DOHH2 (cell line): ENCODE measurements around the gene CMIP.
A peak's percentile ranks its signal among the peaks of the same experiment; 100 is the strongest.

Source experiments
- H3F3A ChIP-seq: fragments of 200-600 bp; sonication (generic), shearing (Covaris generic); 2 replicates; pipeline ENCODE4 v1.6.0; 2016; ENCODE audit warnings: antibody characterized with exemption, mild to moderate bottlenecking; ENCODE audit not compliant: control insufficient read depth, insufficient read depth
- H3K27ac ChIP-seq: fragments of 200-600 bp; sonication (generic); 2 replicates; pipeline ENCODE4 v1.5.1; 2014; ENCODE audit warnings: low read depth, mild to moderate bottlenecking, low read length, moderate library complexity
- H3K27me3 ChIP-seq: fragments of 200-600 bp; sonication (generic); 2 replicates; pipeline ENCODE4 v1.6.1; 2014; ENCODE audit warnings: mild to moderate bottlenecking, low read length, mixed read lengths; ENCODE audit not compliant: control insufficient read depth
- H3K36me3 ChIP-seq: fragments of 200-600 bp; sonication (generic); 2 replicates; pipeline ENCODE4 v1.6.1; 2014; ENCODE audit warnings: mild to moderate bottlenecking, low read length, moderate library complexity, mixed read lengths; ENCODE audit not compliant: control insufficient read depth
- H3K4me1 ChIP-seq: fragments of 200-600 bp; sonication (generic); 2 replicates; pipeline ENCODE4 v1.6.1; 2014; ENCODE audit warnings: mild to moderate bottlenecking, low read length, mixed read lengths; ENCODE audit not compliant: control insufficient read depth
- H3K4me2 ChIP-seq: fragments of 200-600 bp; sonication (generic); 2 replicates; pipeline ENCODE4 v1.6.0; 2014; ENCODE audit warnings: mild to moderate bottlenecking, low read length, moderate library complexity
- H3K4me3 ChIP-seq: fragments of 200-600 bp; sonication (generic); 2 replicates; pipeline ENCODE4 v1.5.1; 2014; ENCODE audit warnings: mild to moderate bottlenecking, low read length, mixed read lengths
- H3K79me2 ChIP-seq: fragments of 200-600 bp; sonication (generic); 2 replicates; pipeline ENCODE4 v1.6.1; 2014; ENCODE audit warnings: mild to moderate bottlenecking, low read length, mixed read lengths; ENCODE audit not compliant: control insufficient read depth
- H3K9me2 ChIP-seq: fragments of 200-600 bp; sonication (generic); replicated peaks from 2 replicates; pipeline ENCODE4 v1.6.1; 2014; ENCODE audit warnings: mild to moderate bottlenecking, low read length, mixed read lengths; ENCODE audit not compliant: control insufficient read depth
- H3K9me3 ChIP-seq: fragments of 200-600 bp; sonication (generic); 2 replicates; pipeline ENCODE4 v1.6.1; 2014; ENCODE audit warnings: antibody characterized with exemption, low read length, mixed read lengths; ENCODE audit not compliant: control insufficient read depth, insufficient read depth
- H4K20me1 ChIP-seq: fragments of 200-600 bp; sonication (generic); 2 replicates; pipeline ENCODE4 v1.6.0; 2014; ENCODE audit warnings: low read depth, mild to moderate bottlenecking, antibody characterized with exemption, low read length, moderate library complexity; ENCODE audit not compliant: control insufficient read depth, insufficient read depth
- EZH2phosphoT487 ChIP-seq: fragments of 200-600 bp; sonication (generic); IDR thresholded peaks from 2 replicates; pipeline ENCODE4 v1.6.1; 2017; ENCODE audit warnings: borderline replicate concordance, mild to moderate bottlenecking, antibody characterized with exemption, low read length, moderate library complexity, mixed read lengths
- TF ChIP-seq, protein P1 (sequence below): fragments of 200-600 bp; sonication (generic); IDR thresholded peaks from one replicate; pipeline ENCODE4 v1.5.1; 2014; ENCODE audit warnings: antibody characterized with exemption, mild to moderate bottlenecking, low read depth, low read length; ENCODE audit not compliant: poor library complexity, severe bottlenecking

CMIP gene

GRCh38 chr16:81482329-81483063 is 37.9 kb downstream of the CMIP start:
- no peaks in the 10 kb centered on the region; the same call in 1 of the 2 replicates for H3K36me3 ChIP-seq
- no peaks in the 10 kb centered on the region for H3K9me2 ChIP-seq
- H3K27me3 ChIP-seq: no peaks in the 10 kb centered on the region
- H3K79me2 ChIP-seq: peaks cover 62% of the 10 kb centered on the region
- no peaks in the 10 kb centered on the region; the same call in none of the 2 replicates for H4K20me1 ChIP-seq
- peaks cover 18% of the 10 kb centered on the region for H3F3A ChIP-seq
- no peaks in the 10 kb centered on the region for H3K9me3 ChIP-seq
- peaks cover 62% of the 10 kb centered on the region for H3K4me1 ChIP-seq
- H3K27ac ChIP-seq: peak overlapping the region; percentile 90
- H3K4me2 ChIP-seq: peak overlapping the region; percentile 75
- TF ChIP-seq, protein P1, sequence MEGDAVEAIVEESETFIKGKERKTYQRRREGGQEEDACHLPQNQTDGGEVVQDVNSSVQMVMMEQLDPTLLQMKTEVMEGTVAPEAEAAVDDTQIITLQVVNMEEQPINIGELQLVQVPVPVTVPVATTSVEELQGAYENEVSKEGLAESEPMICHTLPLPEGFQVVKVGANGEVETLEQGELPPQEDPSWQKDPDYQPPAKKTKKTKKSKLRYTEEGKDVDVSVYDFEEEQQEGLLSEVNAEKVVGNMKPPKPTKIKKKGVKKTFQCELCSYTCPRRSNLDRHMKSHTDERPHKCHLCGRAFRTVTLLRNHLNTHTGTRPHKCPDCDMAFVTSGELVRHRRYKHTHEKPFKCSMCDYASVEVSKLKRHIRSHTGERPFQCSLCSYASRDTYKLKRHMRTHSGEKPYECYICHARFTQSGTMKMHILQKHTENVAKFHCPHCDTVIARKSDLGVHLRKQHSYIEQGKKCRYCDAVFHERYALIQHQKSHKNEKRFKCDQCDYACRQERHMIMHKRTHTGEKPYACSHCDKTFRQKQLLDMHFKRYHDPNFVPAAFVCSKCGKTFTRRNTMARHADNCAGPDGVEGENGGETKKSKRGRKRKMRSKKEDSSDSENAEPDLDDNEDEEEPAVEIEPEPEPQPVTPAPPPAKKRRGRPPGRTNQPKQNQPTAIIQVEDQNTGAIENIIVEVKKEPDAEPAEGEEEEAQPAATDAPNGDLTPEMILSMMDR: no peak
- no peak for TF ChIP-seq EZH2phosphoT487
- peak overlapping the region; percentile 15 for H3K4me3 ChIP-seq

DNA sequence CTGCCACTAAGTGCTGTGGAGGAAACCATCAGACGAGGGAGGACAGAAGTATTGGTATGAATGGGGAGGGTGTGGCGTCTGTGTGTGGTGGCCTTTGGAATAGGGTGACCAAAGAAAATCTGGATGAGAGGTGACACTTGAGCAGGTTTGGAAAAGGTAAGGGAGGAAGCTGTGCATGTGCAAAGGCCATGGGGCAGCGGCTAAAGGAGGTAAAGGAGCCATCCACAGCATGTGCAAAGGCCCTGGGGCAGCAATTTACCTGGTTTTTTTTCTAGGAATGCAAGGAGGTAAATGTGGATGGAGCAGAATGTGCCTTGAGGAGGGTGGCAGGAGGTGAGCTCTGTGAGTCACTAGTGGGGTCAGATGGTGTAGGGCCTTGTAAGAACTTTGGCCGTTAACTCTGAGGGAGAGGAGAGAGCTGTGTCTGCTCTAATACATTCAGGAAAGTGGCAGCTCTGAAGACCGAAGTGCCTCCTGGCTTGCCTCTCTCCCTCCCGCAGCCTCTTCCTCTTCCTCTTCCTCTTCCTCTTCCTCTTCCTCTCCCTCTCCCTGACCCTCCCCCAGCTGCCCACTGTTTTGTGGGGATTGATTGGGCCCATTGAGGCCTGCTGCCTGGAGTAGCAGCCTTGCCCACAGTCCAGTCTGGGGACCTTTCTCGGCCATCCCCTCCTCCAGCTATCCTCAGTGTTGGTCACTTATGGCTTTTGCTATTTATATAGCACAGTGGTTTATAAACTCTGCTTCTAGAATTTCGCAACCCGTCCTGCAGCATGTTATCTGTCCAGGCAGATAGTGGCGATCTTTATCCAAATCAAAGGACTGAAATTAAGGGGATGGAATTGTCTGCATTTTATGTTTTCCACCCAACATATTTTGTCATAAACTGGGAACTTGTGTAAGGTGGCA is 38.7 kb downstream of the CMIP start:
- Histone ChIP-seq H3K4me1 (peaks cover 54% of the 10 kb centered on the region), H3K79me2 (peaks cover 68% of the 10 kb centered on the region), H3K27ac (no peak overlapping the region), H3K9me3 (no peaks in the 10 kb centered on the region), H3K36me3 (no peaks in the 10 kb centered on the region; the same call in 1 of the 2 replicates), H3K27me3 (no peaks in the 10 kb centered on the region), H3K4me2 (peak overlapping the region; percentile 75), H4K20me1 (peaks cover 1% of the 10 kb centered on the region), H3K4me3 (peak overlapping the region; percentile 15), H3F3A (peaks cover 18% of the 10 kb centered on the region), H3K9me2 (no peaks in the 10 kb centered on the region)
- no peak for TF ChIP-seq EZH2phosphoT487
- TF ChIP-seq, protein P1: no peak

GRCh38 chr16:81483970-81484595 is 39.5 kb downstream of the CMIP start:
- Histone ChIP-seq H3K4me1 (peaks cover 47% of the 10 kb centered on the region), H3F3A (peaks cover 17% of the 10 kb centered on the region), H3K36me3 (no peaks in the 10 kb centered on the region; the same call in 1 of the 2 replicates), H3K27me3 (no peaks in the 10 kb centered on the region), H3K27ac (no peak overlapping the region), H4K20me1 (peaks cover 5% of the 10 kb centered on the region), H3K4me2 (no peak overlapping the region), H3K4me3 (no peak overlapping the region), H3K9me3 (no peaks in the 10 kb centered on the region), H3K79me2 (peaks cover 72% of the 10 kb centered on the region), H3K9me2 (no peaks in the 10 kb centered on the region)
- TF ChIP-seq EZH2phosphoT487: no peak
- TF ChIP-seq, protein P1: no peak
